CMK (cell line): ENCODE data around the gene APOBEC2.

Source experiments
- DNase-seq: peaks from one replicate; pipeline ENCODE4 v3.0.0-alpha.2; 2010; ENCODE audit warnings: low read depth

Gene APOBEC2

DNA sequence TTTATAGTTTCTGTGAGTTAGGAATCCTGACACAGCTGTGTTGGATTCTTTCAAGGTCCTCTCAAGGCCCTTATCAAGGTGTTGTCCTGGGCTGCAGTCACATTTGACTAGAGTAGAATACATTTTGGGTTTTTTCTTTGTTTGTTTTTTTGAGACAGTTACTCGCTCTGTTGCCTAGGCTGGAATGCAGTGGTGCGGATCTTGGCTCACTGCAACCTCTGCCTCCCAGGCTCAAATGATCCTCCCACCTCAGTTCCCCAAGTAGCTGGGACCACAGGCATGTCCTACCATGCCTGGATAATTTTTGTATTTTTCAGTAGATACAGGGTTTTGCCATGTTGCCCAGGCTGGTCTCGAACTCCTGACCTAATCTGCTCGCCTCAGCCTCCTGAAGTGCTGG lies 35.4 kb downstream of the APOBEC2 start:
- DNase-seq: no peak

DNA sequence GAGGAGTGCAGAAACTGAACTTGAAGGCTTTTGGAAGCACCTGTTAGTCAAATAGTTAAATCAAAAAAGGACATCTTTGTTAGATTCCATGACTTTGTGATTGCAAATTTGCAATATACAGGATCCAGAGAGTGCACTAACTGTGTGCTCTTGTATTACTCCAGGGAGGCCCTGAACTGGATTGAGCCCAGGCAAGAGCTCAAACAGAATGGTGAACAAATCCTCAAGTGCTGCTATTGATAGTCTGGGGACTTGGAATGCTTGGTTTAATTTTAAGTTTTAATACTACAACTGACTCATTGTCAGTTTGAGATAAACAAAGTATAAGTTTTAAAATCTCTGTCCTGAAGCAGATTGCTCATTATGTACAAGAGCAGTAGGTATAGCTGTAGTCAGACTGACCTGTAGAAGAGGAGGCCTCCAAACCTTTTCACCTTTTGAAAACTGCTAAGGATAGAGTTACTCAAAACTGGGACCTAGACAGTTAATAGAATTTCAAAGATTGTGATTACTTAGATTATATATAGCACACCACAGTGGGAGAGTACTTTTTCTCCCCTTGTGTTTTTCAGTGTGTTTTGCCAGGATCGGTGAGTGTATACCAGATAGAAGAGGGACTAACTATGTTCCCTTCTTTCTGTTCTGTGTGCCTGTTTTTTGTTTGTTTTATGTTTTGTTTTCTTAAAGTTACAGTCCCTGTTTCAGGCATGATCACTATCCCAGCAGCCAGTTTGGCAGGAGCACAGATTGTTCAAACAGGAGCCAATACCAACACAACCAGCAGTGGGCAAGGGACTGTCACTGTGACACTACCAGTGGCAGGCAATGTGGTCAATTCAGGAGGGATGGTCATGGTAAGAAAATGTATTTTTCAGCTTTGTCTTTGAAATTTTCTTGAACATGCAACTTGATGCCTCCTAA lies 38.1 kb downstream of the APOBEC2 start:
- DNase-seq: no peak

DNA sequence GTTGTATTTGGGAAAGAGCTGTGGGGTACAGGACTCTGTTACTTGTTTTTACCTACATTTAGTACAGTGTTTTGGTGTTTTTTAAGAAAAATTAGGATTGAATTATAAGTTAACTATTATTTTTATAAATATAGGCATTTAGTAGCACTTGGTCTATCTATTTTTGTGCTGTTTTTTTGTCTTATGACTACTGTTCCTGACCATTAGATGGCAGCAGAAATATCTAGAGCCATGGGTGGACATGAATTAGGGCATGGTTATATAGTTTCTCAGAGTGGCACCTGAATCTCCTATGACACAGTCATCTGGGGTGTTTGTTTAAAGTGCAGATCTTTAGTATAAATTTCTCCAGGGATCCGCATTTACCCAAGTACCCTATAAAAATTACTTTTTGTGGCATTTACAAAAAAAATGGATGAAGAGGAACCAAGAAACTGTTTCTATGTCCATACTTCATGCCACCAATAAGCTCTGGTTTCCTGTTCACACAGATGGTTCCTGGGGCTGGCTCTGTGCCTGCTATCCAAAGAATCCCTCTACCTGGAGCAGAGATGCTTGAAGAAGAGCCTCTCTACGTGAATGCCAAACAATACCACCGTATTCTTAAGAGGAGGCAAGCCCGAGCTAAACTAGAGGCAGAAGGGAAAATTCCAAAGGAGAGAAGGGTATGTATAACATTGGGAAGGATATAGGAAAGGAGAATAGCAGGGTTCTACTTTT lies 39.6 kb downstream of the APOBEC2 start:
- DNase-seq: no peak

DNA sequence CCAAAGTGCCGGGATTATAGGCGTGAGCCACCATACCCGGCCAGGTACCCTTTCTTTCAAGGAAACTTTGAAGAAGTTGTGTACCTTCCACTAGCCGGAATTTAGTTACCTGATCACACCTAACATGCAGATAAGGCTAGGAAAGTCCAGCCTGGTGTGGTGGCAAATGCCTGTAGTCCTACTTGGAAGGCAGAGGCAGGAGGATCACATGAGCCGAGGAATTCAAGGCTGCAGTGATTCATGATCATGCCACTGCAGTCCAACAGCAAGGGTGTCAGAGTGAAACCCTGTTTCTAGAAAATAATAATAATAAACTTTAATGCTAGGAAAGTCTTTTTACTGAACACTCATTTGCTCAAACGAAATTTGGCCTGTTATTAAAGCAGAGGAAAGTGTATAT lies 40.7 kb downstream of the APOBEC2 start:
- DNase-seq: no peak

DNA sequence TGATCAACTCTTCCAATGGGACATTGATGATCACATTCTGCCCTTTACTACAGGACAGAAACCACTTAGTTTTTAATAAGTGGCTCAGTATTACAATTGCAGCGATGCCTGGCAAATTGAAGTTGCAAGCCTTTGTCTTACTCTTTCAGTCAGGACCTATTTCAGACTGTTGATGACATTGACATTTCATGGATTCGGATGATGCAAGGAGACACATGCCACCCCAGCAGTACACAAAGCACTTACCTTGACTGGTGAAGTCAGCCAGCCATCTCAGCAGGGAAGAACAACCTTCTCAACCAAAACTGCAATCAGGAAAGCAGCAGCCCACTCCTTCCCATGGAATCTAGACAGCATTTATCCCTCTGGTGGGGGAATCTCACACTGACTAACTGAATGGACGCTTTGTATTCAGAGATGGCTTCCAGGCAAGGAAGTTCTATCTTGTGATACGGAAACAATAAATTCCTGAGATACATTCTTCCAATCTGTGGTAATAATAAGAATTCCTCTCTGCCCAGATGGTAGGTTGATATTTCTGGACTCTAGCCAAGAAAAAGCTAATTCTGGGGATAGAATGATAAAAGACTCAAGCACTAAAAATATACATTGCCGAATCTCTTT lies 44.6 kb downstream of the APOBEC2 start:
- DNase-seq: no peak

DNA sequence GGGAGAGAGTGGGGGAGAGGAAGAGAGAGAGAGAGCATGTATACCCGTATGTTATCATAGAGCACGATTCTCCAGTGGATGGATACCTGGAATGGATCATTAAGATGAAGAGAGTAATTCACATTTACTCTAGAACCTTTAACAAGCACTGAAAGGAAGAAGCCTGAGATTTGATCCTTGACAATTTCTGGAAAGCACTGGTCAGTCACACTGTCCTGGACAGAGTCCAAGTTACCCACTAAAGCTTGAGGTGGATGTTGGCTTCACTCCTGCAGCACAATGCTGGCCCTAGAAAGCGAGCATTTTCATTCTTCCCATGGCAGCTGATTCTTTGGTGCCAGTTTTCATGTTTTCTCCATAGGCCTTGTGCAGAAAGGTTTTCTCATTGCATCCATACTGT lies 45.4 kb downstream of the APOBEC2 start:
- DNase-seq: no peak

DNA sequence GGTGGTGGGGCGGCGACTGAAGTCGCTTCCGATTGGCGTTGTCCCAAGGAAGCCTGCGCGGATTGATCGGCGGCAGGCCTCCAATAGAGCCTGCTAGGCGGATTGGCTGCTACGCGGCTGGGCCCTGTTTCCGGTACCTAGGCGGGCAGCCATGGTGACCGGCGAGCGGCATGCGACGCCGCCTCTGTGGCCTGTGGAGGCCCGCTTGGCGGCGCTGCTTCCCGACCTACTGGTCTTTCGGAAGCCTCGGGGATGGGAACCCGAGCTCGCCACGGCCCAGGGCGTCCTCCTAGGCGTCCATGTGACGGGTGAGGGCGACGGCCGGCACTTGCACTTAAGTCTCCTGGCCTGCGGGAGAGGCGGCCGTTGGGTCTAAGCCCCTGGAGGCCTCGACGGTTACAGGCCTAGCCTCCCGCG lies 47.9 kb downstream of the APOBEC2 start:
- no peak for DNase-seq

DNA sequence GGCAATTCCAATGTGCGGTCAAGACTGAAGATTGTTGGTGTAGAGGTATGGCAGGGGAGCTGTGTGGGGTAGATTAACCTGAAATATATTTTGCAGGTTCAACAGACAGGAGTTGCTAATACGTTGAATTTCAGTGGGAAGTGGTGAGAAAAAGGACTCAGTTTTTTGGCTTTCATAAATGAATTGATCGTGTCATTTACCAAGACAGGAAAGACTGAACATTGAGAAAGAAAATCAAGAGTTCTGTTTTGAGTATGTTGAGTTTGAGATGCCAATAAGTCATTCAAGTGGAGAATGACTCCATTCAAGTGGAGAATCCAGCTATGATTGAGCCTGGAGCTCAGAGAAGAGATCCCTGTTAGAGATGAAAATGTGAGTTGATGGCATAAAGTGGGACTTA lies 50.8 kb downstream of the APOBEC2 start:
- DNase-seq: no peak

DNA sequence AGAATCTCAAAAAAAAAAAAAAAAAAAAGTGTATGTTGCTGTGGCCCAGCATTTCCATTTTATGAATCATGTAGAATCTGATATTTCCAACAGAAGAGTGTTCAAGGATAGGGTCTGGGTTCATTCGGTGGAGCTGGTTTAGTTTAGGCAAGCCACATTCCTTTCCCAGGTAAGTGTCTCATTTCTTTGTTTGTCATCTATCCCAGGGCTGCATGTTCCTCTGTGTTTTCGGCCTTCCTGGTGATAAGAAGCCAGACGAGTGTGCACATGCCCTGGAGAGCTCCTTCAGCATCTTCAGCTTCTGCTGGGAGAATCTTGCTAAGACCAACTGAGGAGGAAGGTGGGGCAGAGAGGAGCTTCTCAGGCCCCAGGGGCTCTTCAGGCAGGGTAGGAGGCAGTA lies 58.0 kb downstream of the APOBEC2 start:
- DNase-seq: no peak
